GM18519 (cell line): ENCODE results near the gene PFDN6.
"Not testable (repeated sequence)": the region's sequence is repeated elsewhere in the genome, so short reads cannot be mapped to it uniquely, and the experiment has no call there.

Source experiments
- ATAC-seq: cut with Tn5 transposase; IDR thresholded peaks from one replicate; pipeline ENCODE4 v1.9.1; 2021; ENCODE audit warnings: mild to moderate bottlenecking, moderate library complexity; ENCODE audit not compliant: unreplicated experiment, low FRiP score

The PFDN6 gene

GRCh38 chr6:33288921-33289783 is at the start of gene PFDN6, which contains the start of gene WDR46:
TSS of gene PFDN6 (plus strand) at chr6:33289601. CDS start at chr6:33289857, 256 bp downstream.
TSS of gene WDR46 (minus strand) at chr6:33289239. CDS start at chr6:33289170, 69 bp downstream.
- peak; percentile 64 for ATAC-seq

DNA sequence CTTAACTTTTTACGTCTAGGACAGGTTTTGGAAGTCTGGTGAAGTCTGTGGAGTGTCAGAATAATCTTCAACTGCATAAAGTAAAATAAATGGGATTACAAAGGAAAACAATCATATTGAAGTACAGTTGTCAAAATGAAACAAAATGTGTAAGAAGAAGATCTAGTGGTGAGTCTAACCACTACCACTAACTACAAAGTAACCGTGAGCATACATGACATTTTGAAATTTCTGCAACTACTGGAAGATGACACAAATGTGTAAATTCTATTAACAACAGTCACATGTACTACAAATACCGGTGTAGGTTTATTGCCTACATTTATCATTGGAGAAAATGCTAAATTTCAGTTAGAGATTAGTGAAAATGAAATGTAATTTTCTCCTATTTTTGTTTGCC is 47.4 kb upstream of the PFDN6 start:
- ATAC-seq = no peak

GRCh38 chr6:33243476-33243875 is 45.9 kb upstream of the PFDN6 start:
- ATAC-seq = no peak

DNA sequence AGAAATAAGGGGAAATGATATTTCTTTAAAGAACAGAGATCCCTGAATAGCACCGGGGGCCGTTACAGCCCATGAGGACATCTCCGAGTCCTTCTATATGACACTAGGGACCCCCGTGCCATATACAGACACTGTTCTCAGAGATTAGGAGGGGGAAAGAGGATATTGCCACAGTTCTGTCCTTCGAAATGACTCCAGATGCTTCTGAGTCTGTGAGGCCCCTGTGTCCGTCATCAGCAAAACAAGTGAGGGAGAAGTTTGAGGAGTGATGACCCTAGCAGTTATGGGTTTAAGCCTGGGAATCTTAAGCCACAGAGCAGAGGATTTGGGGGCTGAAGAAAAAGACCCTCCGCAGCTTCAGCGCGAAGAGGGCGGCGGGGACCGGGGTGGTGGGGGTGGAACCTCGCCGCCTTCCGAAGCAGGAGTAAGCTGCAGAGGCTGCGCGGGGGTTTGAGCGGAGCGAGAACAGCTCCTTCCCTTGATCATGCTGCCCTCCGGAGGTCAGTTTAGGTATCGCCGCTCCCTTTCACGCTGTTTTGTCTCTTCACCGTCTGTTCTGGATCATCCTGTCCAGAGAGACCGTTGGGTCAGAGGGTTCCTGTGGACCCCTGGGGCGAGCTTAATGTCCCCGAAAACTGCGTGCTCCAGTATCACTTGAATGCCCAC is 41.3 kb upstream of the PFDN6 start:
- ATAC-seq = no peak

DNA sequence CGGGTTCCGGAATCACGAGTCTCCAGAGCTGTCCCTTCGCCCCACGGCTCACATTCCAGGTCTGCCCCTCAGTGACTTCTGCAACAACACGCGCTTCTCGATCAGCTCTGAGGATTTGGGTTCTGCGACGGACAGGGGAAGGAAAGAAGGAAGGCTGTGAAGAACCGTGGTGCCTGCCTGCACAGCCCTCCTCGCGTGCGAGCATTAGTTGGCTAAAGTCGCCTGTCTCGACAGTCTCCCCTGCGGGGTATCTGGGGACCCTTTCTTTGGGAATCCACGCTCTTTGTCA is 40.8 kb upstream of the PFDN6 start:
- no peak for ATAC-seq

DNA sequence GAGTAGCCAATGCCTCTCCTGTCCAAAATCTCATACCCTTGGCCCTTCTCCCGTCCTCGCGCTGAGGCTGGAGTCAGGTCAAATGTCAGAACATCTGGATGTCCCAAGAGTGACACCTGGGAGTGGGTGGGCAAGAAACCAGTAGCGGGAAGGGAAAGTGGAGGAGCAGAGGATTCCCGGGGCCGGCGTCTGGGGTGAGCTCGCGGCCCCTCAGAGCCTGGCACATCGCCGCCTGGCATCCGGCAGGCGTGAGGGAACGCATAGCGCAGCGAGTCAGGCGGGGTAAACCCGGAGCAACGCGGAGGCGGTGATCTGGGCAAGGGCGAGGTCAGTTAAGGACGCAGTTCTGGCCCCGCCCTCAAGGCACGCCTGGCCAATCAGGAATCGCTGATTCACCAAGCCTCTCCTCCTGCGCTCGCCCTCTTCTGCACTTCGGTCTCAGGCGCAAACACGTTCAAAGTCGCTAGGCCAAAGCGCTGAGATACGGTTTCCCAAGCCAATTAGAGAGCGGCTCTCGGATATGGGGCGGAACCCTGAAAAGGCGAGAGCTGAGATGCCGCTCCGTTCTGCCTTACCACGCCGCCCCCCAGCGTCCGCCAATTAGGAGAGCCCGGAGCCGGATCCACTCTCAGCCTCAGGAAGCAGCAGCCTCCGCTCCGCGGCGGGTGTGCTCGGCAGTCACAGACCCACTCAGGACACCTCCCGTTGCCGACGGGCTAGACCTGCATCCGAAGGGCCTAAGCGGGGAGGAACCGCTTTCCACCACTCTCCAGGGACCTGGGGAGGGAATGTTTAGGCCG is 40.3 kb upstream of the PFDN6 start:
- peak; percentile 89 for ATAC-seq

GRCh38 chr6:33249732-33250630 is 39.4 kb upstream of the PFDN6 start:
- no peak for ATAC-seq

GRCh38 chr6:33250731-33251130 is 38.7 kb upstream of the PFDN6 start:
- no peak for ATAC-seq

GRCh38 chr6:33251395-33252012 is 37.9 kb upstream of the PFDN6 start:
- ATAC-seq = no peak

DNA sequence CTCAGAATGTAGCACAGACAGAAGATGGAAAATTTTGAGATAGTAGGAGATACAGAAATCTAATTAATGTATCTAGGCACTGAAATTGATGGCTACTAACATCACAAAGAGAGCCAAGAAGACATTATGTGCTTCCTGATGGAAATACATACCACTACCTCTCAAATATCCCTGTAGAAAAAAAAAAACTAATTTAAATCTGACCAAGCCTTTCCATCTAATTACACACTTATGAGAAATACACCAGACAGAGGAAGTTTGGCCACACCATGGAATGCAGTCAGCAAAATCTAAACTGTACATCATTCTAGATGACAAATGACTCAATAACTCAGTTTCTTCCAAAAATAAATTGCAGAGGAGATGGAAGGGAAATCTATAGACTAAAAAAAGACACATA is 36.6 kb upstream of the PFDN6 start:
- no peak for ATAC-seq

- no peak for ATAC-seq
These were observed 34.8 kb upstream of the PFDN6 start for GRCh38 chr6:33254591-33254990.

DNA sequence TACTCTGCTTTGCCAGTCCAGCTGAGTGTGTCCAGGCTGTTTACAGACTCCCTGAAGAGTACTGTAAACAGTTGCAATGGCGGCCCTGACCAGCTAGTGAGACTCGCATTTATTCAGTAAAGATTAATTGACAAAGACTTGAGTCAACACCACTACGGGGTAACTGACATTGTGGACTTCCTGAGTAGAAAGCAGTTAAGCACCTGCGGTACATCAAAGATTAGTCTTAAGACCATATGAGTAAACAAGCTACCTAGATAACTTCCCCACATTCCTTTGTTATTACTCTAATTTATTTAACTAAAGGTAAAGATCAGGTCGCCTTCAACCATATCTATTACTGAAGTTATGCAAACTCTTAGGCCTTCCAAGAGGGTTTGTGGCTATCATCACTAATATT is 30.4 kb upstream of the PFDN6 start:
- ATAC-seq = no peak

DNA sequence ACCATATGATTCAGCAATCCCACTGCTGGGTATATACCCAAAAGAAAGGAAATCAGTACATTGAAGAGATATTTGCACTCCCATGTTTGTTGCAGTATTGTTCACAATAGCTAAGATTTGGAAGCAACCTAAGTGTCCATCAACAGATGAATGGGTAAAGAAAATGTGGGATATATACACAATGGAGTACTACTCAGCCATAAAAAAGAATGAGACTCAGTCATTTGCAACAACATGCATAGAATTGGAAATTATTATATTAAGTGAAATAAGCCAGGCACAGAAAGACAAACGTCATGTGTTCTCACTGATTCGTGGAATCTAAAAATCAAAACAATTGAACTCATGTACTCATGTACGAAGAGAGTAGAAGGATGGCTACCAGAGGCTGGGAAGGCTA is 26.9 kb upstream of the PFDN6 start:
- ATAC-seq = not testable (repeated sequence)

DNA sequence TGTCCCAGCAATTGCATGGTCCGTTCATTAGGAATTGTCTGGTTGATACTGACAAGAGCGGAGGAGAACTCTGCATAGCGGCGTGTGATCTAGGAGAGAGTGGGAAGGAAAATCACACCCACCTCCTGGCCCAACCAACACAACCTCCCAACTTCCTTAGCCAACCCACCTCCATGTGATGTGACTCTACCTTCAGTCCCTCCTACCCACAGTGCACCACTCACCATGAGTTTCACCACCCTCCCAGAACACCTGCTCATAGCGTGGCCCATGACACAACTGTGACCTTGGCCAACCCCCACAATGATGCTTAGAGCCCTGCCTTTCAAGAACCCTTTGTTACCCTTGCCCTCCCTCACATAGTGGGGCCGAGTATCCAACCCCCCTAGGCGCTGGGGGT is 25.4 kb upstream of the PFDN6 start:
- ATAC-seq = no peak

DNA sequence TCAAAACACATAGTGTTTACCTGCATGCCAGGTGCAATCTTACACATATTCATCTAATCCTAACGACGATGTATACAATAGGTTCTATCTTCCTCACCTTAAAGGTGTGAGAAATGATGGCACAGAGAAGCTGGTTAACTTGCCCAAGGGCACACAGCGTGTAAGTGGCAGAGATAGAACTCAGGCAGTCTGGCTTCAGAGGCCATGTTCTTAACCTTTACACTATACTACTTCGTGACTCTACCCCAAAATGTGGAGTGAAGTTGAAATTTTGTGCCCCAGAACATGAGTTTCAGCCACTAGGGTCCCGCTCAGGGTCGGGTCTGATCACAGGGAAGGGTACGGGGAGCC is 18.3 kb upstream of the PFDN6 start:
- ATAC-seq = peak; percentile 13

- ATAC-seq = peak; percentile 48
These were observed 17.7 kb upstream of the PFDN6 start, which contains the start of the genes RPS18 and VPS52 for GRCh38 chr6:33271468-33272274. TSS of gene RPS18 (plus strand) at chr6:33272075. CDS start at chr6:33272120, 45 bp downstream. TSS of gene VPS52 (minus strand) at chr6:33271876. CDS start at chr6:33271675, 201 bp downstream.

DNA sequence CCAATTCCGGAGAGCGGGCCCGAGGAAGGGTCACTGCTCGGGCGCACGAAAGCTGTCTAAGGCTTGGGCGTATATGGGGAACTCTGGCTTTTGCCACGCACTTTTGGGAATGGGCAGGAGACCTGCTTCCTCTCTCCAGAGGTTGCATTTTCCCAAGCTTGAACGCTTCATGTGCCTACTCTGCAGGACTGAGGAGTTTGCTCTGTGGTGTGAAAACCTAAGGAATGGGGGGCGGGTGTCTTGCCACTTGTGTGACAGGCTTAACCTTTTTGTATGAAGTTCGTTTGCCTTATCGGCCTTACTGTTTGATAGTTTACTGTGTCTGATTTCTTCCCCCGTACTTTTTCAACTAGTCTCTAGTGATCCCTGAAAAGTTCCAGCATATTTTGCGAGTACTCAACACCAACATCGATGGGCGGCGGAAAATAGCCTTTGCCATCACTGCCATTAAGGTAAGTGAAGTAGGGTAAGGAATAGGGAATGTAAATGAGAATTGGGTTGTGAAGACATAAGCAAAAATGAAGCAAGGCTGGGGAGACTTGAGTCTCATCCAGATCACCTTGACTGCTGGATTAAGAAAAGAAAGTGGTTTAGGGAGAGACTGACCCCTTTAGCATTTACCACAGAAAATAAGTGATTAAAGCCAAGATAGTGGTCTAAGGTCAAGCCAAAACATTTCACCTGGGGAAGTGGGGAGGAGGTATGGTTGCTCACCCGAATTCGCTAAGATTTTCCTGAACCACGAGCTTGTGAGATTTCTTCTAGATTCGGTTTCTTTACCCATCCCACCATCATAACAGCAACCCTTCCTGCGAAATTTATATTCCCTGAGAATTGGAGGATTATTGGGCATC is 16.9 kb upstream of the PFDN6 start:
- ATAC-seq = no peak
